Measurements from ENCODE around the gene SSBP1.

SSBP1 gene

DNA sequence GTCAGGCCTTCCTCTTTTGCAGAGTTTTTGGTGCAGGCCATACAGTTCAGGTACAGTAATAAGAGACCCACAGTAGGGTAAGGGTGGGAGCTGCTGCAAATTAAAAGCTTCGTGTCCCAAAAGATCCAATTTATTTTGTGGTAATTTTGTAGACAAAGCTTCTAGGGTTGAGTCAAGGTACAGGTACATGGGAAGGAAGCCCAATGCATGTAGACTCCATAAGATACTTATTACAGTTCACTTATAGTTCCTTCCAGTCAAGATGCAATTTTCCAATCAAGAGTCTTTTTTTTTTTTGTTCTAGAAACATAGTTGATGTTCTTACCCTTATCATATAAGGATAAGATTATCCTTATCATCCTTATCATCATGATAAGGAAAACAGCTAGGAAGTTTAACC is 38.2 kb downstream of the SSBP1 start, which contains the start of gene TAS2R4:
TAS2R4 (plus strand) TSS at position 301 of the 400 bp plus-strand sequence. CDS start 1,815 bp downstream, outside the sequence.
- Histone ChIP-seq H3K27me3 (ENCODE audit: control insufficient read depth, insufficient read depth, low read length) (no peaks in the 10 kb centered on the region), H3K27ac (ENCODE audit: low read depth, low read length) (no peak within 1 kb of the TSS), H3K4me1 (ENCODE audit: control insufficient read depth, insufficient read depth, low read length) (no peaks in the 10 kb centered on the region), H3K9ac (ENCODE audit: low read length) (no peak within 1 kb of the TSS), H3K9me3 (ENCODE audit: control insufficient read depth, insufficient read depth, low read depth, low read length) (peaks cover 7% of the 10 kb centered on the region), H3K36me3 (ENCODE audit: control insufficient read depth, insufficient read depth, low read length) (peaks cover 22% of the 10 kb centered on the region), H3K4me3 (ENCODE audit: low read depth, low read length) (no peak within 1 kb of the TSS)

DNA sequence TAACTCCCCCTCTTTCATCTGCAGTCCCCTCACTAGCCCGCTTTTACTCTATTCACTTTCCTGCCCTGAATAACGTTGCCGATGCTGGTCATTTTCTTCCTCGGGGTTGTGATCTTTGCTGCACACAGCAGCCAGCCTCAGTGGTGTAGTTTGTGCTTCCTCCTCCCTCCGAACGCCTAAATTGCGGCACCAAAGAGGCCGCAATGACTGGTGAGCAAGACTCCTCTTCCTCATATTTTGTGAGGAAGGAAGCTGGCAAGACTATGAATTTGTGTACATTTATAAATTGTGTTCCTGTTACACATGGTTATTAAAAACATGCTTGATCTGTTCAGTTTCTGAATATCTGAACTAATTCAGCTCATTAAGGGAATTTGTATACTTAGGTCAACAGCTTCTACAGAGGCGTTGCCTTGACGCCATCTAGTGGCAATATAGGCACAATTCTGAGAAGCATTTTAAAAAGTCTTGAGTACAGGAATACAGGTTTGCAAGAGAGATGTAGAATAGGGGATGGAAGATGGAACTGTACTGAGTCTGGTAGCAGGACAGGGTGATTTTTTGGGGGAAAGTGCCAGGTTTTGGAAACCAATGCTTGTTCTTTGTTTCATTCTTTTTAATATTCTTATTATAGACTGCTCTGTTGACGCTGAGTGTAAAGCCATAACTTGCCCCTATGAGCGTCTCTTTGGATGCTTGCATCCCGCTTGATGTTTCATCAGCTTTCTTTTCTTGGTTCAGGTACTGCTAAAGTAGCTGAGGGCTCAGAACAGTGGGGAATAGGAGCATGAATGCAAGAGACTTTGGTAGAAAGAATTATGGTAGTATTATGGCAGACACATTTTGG is 47.8 kb downstream of the SSBP1 start:
- Histone ChIP-seq H3K27me3 (ENCODE audit: control insufficient read depth, insufficient read depth, low read length) (no peaks in the 10 kb centered on the region), H3K27ac (ENCODE audit: low read depth, low read length) (no peak overlapping the region), H3K9ac (ENCODE audit: low read length) (no peak overlapping the region), H3K4me3 (ENCODE audit: low read depth, low read length) (no peak overlapping the region), H3K9me3 (ENCODE audit: control insufficient read depth, insufficient read depth, low read depth, low read length) (no peaks in the 10 kb centered on the region), H3K36me3 (ENCODE audit: control insufficient read depth, insufficient read depth, low read length) (peaks cover 4% of the 10 kb centered on the region; the same call in 1 of the 2 replicates), H3K4me1 (ENCODE audit: control insufficient read depth, insufficient read depth, low read length) (no peaks in the 10 kb centered on the region)

GRCh38 chr7:141788296-141788695 is 50.1 kb downstream of the SSBP1 start:
- Histone ChIP-seq H3K27ac (ENCODE audit: low read depth, low read length) (no peak overlapping the region), H3K4me1 (ENCODE audit: control insufficient read depth, insufficient read depth, low read length) (no peaks in the 10 kb centered on the region), H3K27me3 (ENCODE audit: control insufficient read depth, insufficient read depth, low read length) (no peaks in the 10 kb centered on the region), H3K9me3 (ENCODE audit: control insufficient read depth, insufficient read depth, low read depth, low read length) (no peaks in the 10 kb centered on the region), H3K9ac (ENCODE audit: low read length) (no peak overlapping the region), H3K36me3 (ENCODE audit: control insufficient read depth, insufficient read depth, low read length) (peaks cover 4% of the 10 kb centered on the region; the same call in 1 of the 2 replicates), H3K4me3 (ENCODE audit: low read depth, low read length) (no peak overlapping the region)

DNA sequence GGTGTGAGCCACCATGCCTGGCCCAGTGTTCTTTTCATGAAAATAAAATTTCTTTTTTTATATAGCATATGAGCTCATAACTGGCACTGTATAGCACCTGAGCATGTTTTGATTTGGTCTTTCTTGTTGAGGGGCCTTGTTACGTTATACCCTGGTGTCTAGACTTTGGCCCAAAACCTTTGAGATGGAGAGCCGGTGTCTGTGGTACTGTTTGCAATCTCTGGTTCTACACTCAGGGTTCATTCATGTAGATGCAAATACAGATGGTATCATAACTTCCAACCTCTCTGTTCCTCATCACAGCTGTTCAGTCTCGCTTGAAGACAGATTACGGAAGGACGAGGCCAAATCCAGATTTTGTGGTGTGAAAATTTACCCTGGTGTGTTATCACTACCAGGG is 51.8 kb downstream of the SSBP1 start, which contains the start of gene TAS2R5:
TAS2R5 (plus strand) TSS at position 301 of the 400 bp plus-strand sequence. CDS start 145 bp downstream, outside the sequence.
- no peaks in the 10 kb centered on the region for H3K9me3 ChIP-seq (ENCODE audit: control insufficient read depth, insufficient read depth, low read depth, low read length)

DNA sequence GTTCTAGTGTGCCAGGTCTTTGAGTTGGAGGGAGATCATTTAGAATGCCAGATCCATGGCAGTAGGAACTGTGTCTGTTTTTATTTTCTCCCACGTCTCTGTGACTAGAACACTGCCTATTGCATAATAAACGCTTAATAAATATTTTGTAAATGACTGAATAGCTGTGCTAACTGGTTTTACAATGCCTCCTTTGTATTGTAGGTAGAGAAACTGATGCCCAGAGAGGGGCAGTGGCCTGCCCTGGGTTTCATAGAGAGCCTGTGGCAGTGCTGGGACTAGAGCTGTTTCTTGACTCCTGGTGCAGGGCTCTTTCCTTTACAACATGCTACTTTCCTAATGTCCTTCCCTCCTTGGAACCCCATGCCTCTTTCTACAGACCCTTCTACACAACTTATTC is 54.4 kb downstream of the SSBP1 start:
- H3K4me1 ChIP-seq (ENCODE audit: control insufficient read depth, insufficient read depth, low read length), result no peaks in the 10 kb centered on the region
- no peaks in the 10 kb centered on the region for H3K9me3 ChIP-seq (ENCODE audit: control insufficient read depth, insufficient read depth, low read depth, low read length)
- H3K9ac ChIP-seq (ENCODE audit: low read length), result no peak overlapping the region
- no peak overlapping the region for H3K4me3 ChIP-seq (ENCODE audit: low read depth, low read length)
- H3K27ac ChIP-seq (ENCODE audit: low read depth, low read length), result no peak overlapping the region
- no peaks in the 10 kb centered on the region for H3K27me3 ChIP-seq (ENCODE audit: control insufficient read depth, insufficient read depth, low read length)
- peaks cover 4% of the 10 kb centered on the region; the same call in 1 of the 2 replicates for H3K36me3 ChIP-seq (ENCODE audit: control insufficient read depth, insufficient read depth, low read length)

More for the DNA sequence above, 51.8 kb downstream of the SSBP1 start, which contains the start of gene TAS2R5:
- Histone ChIP-seq H3K9ac (ENCODE audit: low read length) (no peak within 1 kb of the TSS), H3K36me3 (ENCODE audit: control insufficient read depth, insufficient read depth, low read length) (peaks cover 4% of the 10 kb centered on the region; the same call in 1 of the 2 replicates), H3K27ac (ENCODE audit: low read depth, low read length) (no peak within 1 kb of the TSS), H3K4me1 (ENCODE audit: control insufficient read depth, insufficient read depth, low read length) (no peaks in the 10 kb centered on the region), H3K27me3 (ENCODE audit: control insufficient read depth, insufficient read depth, low read length) (no peaks in the 10 kb centered on the region), H3K4me3 (ENCODE audit: low read depth, low read length) (no peak within 1 kb of the TSS)

Data from HUES6 (cell line).